HCT116 (cell line): ENCODE results near the gene NFE2L3. TPM values are rescaled to one million over a fixed set of nuclear protein-coding genes. Genes with fewer than 3 reads are reported as not detected.

ENCODE experiments used
- ATAC-seq: fragments of 200-7000 bp; cut with Tn5 transposase; 2 replicates; pipeline ENCODE4 v1.9.1; 2020; ENCODE audit warnings: mild to moderate bottlenecking, moderate library complexity
- BruUV-seq: library from RNA; stranded (reverse); fragments of 400-500 nt; replicated peaks from 2 replicates; lab custom pipeline; 2021; lab: Mats Ljungman, UMichigan
- CTCF ChIA-PET: fragments of 300-600 bp; sonication (Branson Sonifier 250); formaldehyde crosslinking; loops from one replicate; lab custom pipeline; 2021; ENCODE audit warnings: antibody characterized with exemption; lab: Charles Lee
- POLR2A ChIA-PET: fragments of 300-600, 350-600 bp; sonication (Branson Sonifier 250); formaldehyde crosslinking; loops from one replicate; lab custom pipeline; 2021; ENCODE audit warnings: antibody characterized with exemption; lab: Charles Lee
- RAD21 ChIA-PET, 2 experiments: fragments of 300-600 bp; sonication (Branson Sonifier 250); formaldehyde crosslinking; loops; one replicate each; lab custom pipeline; 2023; ENCODE audit warnings: low total read pairs in 2 of 2; ENCODE audit not compliant: uncharacterized antibody in 2 of 2, unreplicated experiment in 2 of 2, low non-redundant PET in 1 of 2; lab: Charles Lee
- DNase-seq: peaks from one replicate; pipeline ENCODE4 v3.0.0-alpha.2; 2010; ENCODE audit warnings: low read depth, low spot score
- H2AFZ ChIP-seq: fragments of 200-600 bp; shearing (Covaris generic), sonication (generic); 2 replicates; pipeline ENCODE4 v1.6.1; 2017; ENCODE audit warnings: low read depth, mixed run types, mixed read lengths, antibody characterized with exemption, low read length; ENCODE audit not compliant: poor library complexity, severe bottlenecking
- H3K27ac ChIP-seq: 2 replicates; pipeline ENCODE4 v1.5.1; 2012; ENCODE audit warnings: low read depth, low read length
- H3K27me3 ChIP-seq: fragments of 200-600 bp; sonication (generic); 2 replicates; pipeline ENCODE4 v1.6.1; 2016; ENCODE audit warnings: mixed run types, low read length, mixed read lengths; ENCODE audit not compliant: insufficient read depth
- H3K36me3 ChIP-seq, 2 experiments: fragments of 200-500 bp in 1 of 2; fragments of 200-600 bp in 1 of 2; sonication (Bioruptor generic) in 1 of 2; sonication (generic) in 1 of 2; 2 replicates each; pipeline versions ENCODE4 v1.5.1 to v1.6.1; 2014 to 2016; ENCODE audit warnings: low read length in 2 of 2, inconsistent platforms in 1 of 2, mixed read lengths in 1 of 2, mixed run types in 1 of 2; ENCODE audit not compliant: insufficient read depth in 2 of 2, control insufficient read depth in 1 of 2
- H3K4me1 ChIP-seq, 2 experiments: fragments of 200-600 bp in 1 of 2; sonication (generic) in 1 of 2; 2 replicates each; pipeline versions ENCODE4 v1.5.1 to v1.6.1; 2012 to 2017; ENCODE audit warnings: low read length in 2 of 2, inconsistent platforms in 1 of 2, mild to moderate bottlenecking in 1 of 2, mixed read lengths in 1 of 2, mixed run types in 1 of 2, moderate library complexity in 1 of 2; ENCODE audit not compliant: insufficient read depth in 2 of 2, control insufficient read depth in 1 of 2
- H3K4me2 ChIP-seq: fragments of 200-600 bp; sonication (generic); 2 replicates; pipeline ENCODE4 v1.6.1; 2017; ENCODE audit warnings: mixed run types, low read length, mixed read lengths
- H3K4me3 ChIP-seq, 2 experiments: fragments of 200-600 bp in 1 of 2; sonication (generic) in 1 of 2; replicated peaks in 1 of 2; 2 replicates each; pipeline ENCODE4 v1.5.1; 2011 to 2016; ENCODE audit warnings: low read length in 2 of 2, control low read depth in 1 of 2, low read depth in 1 of 2, mild to moderate bottlenecking in 1 of 2, mixed read lengths in 1 of 2, mixed run types in 1 of 2
- H3K79me2 ChIP-seq: fragments of 200-600 bp; sonication (generic); 2 replicates; pipeline ENCODE4 v1.6.1; 2017; ENCODE audit warnings: mild to moderate bottlenecking, mixed run types, low read length, moderate library complexity, mixed read lengths; ENCODE audit not compliant: insufficient read depth
- H3K9ac ChIP-seq: fragments of 200-600 bp; sonication (generic); 2 replicates; pipeline ENCODE4 v1.6.1; 2016; ENCODE audit warnings: low read length, mixed read lengths
- H3K9me2 ChIP-seq: fragments of 200-600 bp; sonication (generic), shearing (Covaris generic); 2 replicates; pipeline ENCODE4 v1.6.1; 2017; ENCODE audit warnings: mixed run types, mild to moderate bottlenecking, moderate library complexity; ENCODE audit not compliant: insufficient read depth
- H3K9me3 ChIP-seq, 2 experiments: fragments of 200-500 bp in 1 of 2; fragments of 200-600 bp in 1 of 2; sonication (Bioruptor generic) in 1 of 2; sonication (generic) in 1 of 2; 2 replicates each; pipeline ENCODE4 v1.6.1; 2014 to 2017; ENCODE audit warnings: low read length in 2 of 2, mixed read lengths in 2 of 2, inconsistent platforms in 1 of 2, low read depth in 1 of 2, mild to moderate bottlenecking in 1 of 2, mixed run types in 1 of 2, moderate library complexity in 1 of 2; ENCODE audit not compliant: control insufficient read depth in 1 of 2, insufficient read depth in 1 of 2
- H4K20me1 ChIP-seq: fragments of 200-600 bp; sonication (generic), shearing (Covaris generic); 2 replicates; pipeline ENCODE4 v1.6.1; 2017; ENCODE audit warnings: mixed run types, mild to moderate bottlenecking, moderate library complexity; ENCODE audit not compliant: insufficient read depth
- CBX3 ChIP-seq: IDR thresholded peaks from 2 replicates; pipeline ENCODE4 v1.6.1; 2012; ENCODE audit warnings: low read depth
- CEBPB ChIP-seq: IDR thresholded peaks from 2 replicates; pipeline ENCODE4 v1.6.1; 2012; ENCODE audit warnings: low read depth
- EGR1 ChIP-seq: IDR thresholded peaks from 2 replicates; pipeline ENCODE4 v1.6.1; 2012; ENCODE audit warnings: low read depth
- FOSL1 ChIP-seq: IDR thresholded peaks from 2 replicates; pipeline ENCODE4 v1.6.1; 2012; ENCODE audit warnings: low read depth
- JUND ChIP-seq: IDR thresholded peaks from 2 replicates; pipeline ENCODE4 v1.6.1; 2012
- POLR2AphosphoS5 ChIP-seq: IDR thresholded peaks from 2 replicates; pipeline ENCODE4 v1.6.1; 2011; ENCODE audit warnings: mild to moderate bottlenecking, low read depth, low read length, moderate library complexity
- SIN3A ChIP-seq: IDR thresholded peaks from 2 replicates; pipeline ENCODE4 v1.6.1; 2012; ENCODE audit warnings: low read depth
- SRF ChIP-seq: IDR thresholded peaks from 2 replicates; pipeline ENCODE4 v1.6.1; 2012; ENCODE audit warnings: low read depth
- YY1 ChIP-seq: IDR thresholded peaks from 2 replicates; pipeline ENCODE4 v1.6.1; 2011; ENCODE audit warnings: low read length, low read depth, moderate library complexity, mild to moderate bottlenecking; ENCODE audit not compliant: insufficient replicate concordance; ENCODE audit errors: extremely low read depth
- intact Hi-C: fragments of 100-400 bp; cut with micrococcal nuclease; formaldehyde crosslinking; loops from 2 replicates; pipeline ENCODE4 v1.10.0; 2022
- total RNA-seq: library from RNA; stranded (reverse); gene quantifications from one replicate; pipeline ENCODE4 v1.2.1, GENCODE V29; 2021; ENCODE audit not compliant: unreplicated experiment
- TF ChIP-seq, protein P1 (sequence below): IDR thresholded peaks from 2 replicates; pipeline ENCODE4 v1.6.1; 2011; ENCODE audit warnings: mild to moderate bottlenecking, low read length, moderate library complexity; ENCODE audit not compliant: insufficient replicate concordance; ENCODE audit errors: extremely low read depth
- TF ChIP-seq, protein P2 (sequence below): IDR thresholded peaks from 2 replicates; pipeline ENCODE4 v1.6.1; 2012
- TF ChIP-seq, protein P3 (sequence below), 3 experiments: fragments of 200-600 bp in 1 of 3; sonication (generic) in 1 of 3; IDR thresholded peaks in 2 of 3; conservative IDR thresholded peaks in 1 of 3; 2 replicates each; pipeline ENCODE4 v1.5.1; 2012 to 2017; ENCODE audit warnings: low read depth in 2 of 3, low read length in 2 of 3, antibody characterized with exemption in 1 of 3, borderline replicate concordance in 1 of 3, control low read depth in 1 of 3, mild to moderate bottlenecking in 1 of 3, mixed read lengths in 1 of 3, mixed run types in 1 of 3, moderate library complexity in 1 of 3; ENCODE audit not compliant: insufficient read depth in 1 of 3
- TF ChIP-seq, protein P4 (sequence below): IDR thresholded peaks from 2 replicates; pipeline ENCODE4 v1.6.1; 2012

Gene NFE2L3
- total RNA-seq, 1 experiment from 2014 or later, result 27.0 TPM

DNA sequence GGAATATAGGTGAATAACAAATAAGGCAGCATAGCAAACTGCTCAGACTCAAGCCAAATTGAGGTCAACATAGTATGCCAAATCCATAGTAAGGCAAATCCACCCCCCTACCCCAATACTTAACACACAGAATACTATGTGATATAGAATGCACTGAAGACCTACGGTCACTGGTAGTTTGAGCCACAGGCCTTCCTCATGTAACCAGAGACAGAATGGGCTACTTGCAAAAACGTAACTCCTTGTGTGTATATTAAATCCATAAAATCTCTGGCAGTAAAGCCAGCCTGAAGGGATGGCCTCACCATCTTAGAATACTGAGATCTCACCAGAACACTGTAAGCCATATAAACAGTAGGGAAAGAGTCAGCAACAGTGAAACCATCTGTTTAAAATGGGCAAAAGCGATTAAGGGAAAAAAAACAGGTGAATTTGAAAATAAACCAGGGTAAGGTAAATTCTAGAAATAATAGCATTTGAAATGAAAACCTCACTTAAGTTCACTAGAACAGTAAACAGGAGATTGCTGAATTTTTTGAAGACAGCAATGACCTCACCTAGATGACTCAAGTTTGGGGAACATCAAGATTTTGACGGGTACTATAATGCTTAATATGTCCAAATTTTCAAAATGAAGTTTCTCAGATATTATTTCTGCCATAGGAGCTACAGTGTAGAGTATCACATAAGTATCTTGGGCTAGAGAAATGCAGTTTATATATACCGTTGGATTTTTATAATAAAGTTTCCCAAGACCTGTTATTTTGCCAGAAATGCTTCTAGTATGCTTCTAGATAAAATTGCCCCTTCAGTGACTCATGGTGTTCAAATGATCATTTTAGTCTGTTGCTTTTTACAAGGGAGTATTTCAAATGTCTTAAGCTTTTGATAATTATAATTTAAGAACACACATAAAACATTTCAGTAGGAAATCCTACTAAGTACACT lies 34.6 kb downstream of the NFE2L3 start (continued):
- TF ChIP-seq, protein P1, sequence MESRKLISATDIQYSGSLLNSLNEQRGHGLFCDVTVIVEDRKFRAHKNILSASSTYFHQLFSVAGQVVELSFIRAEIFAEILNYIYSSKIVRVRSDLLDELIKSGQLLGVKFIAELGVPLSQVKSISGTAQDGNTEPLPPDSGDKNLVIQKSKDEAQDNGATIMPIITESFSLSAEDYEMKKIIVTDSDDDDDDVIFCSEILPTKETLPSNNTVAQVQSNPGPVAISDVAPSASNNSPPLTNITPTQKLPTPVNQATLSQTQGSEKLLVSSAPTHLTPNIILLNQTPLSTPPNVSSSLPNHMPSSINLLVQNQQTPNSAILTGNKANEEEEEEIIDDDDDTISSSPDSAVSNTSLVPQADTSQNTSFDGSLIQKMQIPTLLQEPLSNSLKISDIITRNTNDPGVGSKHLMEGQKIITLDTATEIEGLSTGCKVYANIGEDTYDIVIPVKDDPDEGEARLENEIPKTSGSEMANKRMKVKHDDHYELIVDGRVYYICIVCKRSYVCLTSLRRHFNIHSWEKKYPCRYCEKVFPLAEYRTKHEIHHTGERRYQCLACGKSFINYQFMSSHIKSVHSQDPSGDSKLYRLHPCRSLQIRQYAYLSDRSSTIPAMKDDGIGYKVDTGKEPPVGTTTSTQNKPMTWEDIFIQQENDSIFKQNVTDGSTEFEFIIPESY, result no peak

DNA sequence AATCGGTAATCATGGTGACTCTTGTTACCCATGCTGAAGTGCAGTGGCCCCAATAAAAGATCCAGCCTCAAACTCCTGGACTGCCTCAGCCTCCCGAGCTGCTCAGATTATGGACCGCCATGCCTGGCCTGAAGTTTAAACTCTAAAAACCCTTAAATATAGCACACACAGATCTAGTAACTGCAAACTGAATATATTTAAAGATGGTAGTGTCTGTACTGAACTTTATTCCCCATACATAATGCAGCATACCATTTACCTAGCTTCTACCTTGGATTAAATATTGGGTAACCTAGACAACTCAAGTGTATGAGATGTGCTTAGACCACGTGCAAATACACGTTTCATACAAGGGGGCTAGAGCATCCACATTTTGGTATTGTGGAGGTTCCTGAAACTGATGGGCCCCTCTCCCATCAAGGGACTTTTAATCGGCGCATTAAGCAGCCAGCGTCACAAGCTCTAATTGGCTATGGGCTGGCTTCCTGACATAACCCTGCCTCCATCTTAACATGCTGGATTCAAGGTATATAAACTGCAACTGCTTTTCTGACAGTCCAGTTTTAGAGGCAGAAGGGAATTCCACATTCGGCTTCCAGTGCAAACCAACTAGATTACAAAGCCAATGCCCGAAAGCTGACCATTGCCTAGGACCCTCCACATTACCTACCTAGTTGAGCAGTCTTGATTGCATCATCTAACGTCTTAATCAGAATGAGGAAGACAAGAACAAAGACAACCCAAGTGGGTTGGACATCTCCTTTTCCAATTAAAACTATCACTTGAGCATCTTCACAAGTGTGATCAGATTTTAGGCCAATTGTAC lies 35.6 kb downstream of the NFE2L3 start:
- Histone ChIP-seq H3K27ac (no peak overlapping the region; the same call in none of the 2 replicates), H4K20me1 (peaks cover 66% of the 10 kb centered on the region; the same call in 1 of the 2 replicates), H3K4me1 (no peaks in the 10 kb centered on the region)

More for the DNA sequence above, 35.6 kb downstream of the NFE2L3 start:
- DNase-seq, result no peak
- Histone ChIP-seq H3K4me2 (no peak overlapping the region), H2AFZ (no peak overlapping the region), H3K9me2 (no peaks in the 10 kb centered on the region), H3K79me2 (peaks cover 35% of the 10 kb centered on the region), H3K9me3 (no peaks in the 10 kb centered on the region), H3K27me3 (no peaks in the 10 kb centered on the region), H3K36me3 (peaks cover 35 to 37% of the 10 kb centered on the region in 2 experiments), H3K9ac (no peak overlapping the region), H3K4me3 (no peak overlapping the region)
- TF ChIP-seq, protein P2, sequence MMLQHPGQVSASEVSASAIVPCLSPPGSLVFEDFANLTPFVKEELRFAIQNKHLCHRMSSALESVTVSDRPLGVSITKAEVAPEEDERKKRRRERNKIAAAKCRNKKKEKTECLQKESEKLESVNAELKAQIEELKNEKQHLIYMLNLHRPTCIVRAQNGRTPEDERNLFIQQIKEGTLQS, result 0 out of 2 replicates have a peak, but pooled peaks have one; percentile 22
- no peak for TF ChIP-seq CBX3
- TF ChIP-seq, protein P3, sequence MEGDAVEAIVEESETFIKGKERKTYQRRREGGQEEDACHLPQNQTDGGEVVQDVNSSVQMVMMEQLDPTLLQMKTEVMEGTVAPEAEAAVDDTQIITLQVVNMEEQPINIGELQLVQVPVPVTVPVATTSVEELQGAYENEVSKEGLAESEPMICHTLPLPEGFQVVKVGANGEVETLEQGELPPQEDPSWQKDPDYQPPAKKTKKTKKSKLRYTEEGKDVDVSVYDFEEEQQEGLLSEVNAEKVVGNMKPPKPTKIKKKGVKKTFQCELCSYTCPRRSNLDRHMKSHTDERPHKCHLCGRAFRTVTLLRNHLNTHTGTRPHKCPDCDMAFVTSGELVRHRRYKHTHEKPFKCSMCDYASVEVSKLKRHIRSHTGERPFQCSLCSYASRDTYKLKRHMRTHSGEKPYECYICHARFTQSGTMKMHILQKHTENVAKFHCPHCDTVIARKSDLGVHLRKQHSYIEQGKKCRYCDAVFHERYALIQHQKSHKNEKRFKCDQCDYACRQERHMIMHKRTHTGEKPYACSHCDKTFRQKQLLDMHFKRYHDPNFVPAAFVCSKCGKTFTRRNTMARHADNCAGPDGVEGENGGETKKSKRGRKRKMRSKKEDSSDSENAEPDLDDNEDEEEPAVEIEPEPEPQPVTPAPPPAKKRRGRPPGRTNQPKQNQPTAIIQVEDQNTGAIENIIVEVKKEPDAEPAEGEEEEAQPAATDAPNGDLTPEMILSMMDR (IDR thresholded peaks at IDR 0.05 in 2 of 3, conservative IDR thresholded peaks at IDR 0.05 in 1 of 3; ENCODE audit: borderline replicate concordance in 1 of 3, insufficient read depth in 1 of 3, low read depth in 2 of 3, low read length in 2 of 3), result no peak
- TF ChIP-seq, protein P4, sequence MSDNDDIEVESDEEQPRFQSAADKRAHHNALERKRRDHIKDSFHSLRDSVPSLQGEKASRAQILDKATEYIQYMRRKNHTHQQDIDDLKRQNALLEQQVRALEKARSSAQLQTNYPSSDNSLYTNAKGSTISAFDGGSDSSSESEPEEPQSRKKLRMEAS, result peak; percentile 13; the same call in 1 of the 2 replicates
- TF ChIP-seq JUND, result peak; percentile 48
- peak; percentile 50 for TF ChIP-seq CEBPB
- peak; percentile 29; the same call in 1 of the 2 replicates for TF ChIP-seq EGR1
- no peak; the same call in 1 of the 2 replicates for TF ChIP-seq SIN3A
- TF ChIP-seq SRF, result no peak
- TF ChIP-seq FOSL1, result no peak
- no peak for TF ChIP-seq YY1
- TF ChIP-seq POLR2AphosphoS5, result peak; percentile 80
- ChIA-PET RAD21 (no interaction called here), CTCF (interaction anchor here (1.2 kb wide), 1 partner anchor 97 kb away, joined by 3 read pairs; no protein-coding TSS in a partner anchor), POLR2A (interaction anchor here (1.7 to 2.1 kb wide), 3 partner anchors 9 to 12 kb away, joined by 5 to 11 read pairs (median 10); no protein-coding TSS in a partner anchor)
- no TSS peak for BruUV-seq
- ATAC-seq, result peak; percentile 43
- intact Hi-C loops, result no loop called here
